ENCODE results near the gene OSBP2. TPM values are rescaled to one million over a fixed set of nuclear protein-coding genes. Genes with fewer than 3 reads are reported as not detected.

The OSBP2 gene
- total RNA-seq, 1 donor from 2014 or later: 2.4 TPM

DNA sequence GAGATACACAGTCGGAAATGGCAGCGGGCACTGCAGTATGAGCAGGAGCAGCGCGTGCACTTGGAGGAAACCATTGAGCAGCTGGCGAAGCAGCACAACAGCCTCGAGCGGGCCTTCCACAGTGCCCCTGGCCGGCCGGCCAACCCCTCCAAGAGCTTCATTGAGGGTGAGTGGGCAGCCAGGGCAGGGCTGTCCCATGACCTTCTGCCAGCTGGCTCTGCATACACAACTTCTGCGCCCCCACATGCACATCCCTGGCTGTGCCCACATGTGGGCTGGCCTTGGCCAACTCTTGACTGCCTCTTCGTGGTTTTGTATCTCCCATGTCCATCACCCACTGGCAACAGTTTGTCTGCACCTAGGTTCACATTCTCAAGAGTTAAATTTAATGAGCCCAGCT, 192.8 kb downstream of the OSBP2 start:
- DNase-seq (ENCODE audit: low spot score): no peak
- H3K27ac Mint-ChIP-seq (ENCODE audit: unreplicated experiment): no peak overlapping the region
- peaks cover 3% of the 10 kb centered on the region for H3K36me3 Mint-ChIP-seq (ENCODE audit: low read depth)
- no peaks in the 10 kb centered on the region for H3K4me1 Mint-ChIP-seq (ENCODE audit: low read depth)
- H3K27me3 Mint-ChIP-seq (ENCODE audit: low read depth): no peaks in the 10 kb centered on the region
- TF ChIP-seq, protein P1, sequence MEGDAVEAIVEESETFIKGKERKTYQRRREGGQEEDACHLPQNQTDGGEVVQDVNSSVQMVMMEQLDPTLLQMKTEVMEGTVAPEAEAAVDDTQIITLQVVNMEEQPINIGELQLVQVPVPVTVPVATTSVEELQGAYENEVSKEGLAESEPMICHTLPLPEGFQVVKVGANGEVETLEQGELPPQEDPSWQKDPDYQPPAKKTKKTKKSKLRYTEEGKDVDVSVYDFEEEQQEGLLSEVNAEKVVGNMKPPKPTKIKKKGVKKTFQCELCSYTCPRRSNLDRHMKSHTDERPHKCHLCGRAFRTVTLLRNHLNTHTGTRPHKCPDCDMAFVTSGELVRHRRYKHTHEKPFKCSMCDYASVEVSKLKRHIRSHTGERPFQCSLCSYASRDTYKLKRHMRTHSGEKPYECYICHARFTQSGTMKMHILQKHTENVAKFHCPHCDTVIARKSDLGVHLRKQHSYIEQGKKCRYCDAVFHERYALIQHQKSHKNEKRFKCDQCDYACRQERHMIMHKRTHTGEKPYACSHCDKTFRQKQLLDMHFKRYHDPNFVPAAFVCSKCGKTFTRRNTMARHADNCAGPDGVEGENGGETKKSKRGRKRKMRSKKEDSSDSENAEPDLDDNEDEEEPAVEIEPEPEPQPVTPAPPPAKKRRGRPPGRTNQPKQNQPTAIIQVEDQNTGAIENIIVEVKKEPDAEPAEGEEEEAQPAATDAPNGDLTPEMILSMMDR (IDR thresholded peaks at IDR 0.05): no peak
- no peak overlapping the region for H3K4me3 Mint-ChIP-seq (ENCODE audit: unreplicated experiment)
- no peaks in the 10 kb centered on the region for H3K9me3 Mint-ChIP-seq (ENCODE audit: low read depth)

DNA sequence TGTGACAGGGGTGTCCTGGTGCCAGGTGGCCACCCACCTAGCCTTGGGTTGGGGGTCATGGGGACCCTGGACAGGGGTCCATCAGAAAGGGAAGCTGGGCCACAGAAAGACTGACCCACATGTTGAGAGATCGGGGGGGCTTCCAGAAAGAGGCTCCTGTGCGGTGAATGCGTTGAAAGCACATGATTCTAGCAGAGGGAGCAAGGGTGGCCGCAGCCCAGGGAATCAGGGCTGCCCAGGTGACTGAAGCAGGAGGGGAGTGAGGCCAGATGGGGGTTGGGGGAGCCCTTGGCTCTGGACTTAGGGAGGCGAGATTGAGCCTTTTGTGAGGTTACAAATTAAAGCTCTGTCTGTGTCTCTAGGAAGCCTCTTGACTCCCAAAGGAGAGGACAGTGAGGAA, 193.2 kb downstream of the OSBP2 start:
- TF ChIP-seq, protein P1 (IDR thresholded peaks at IDR 0.05): no peak
- Mint-ChIP-seq H3K4me3 (ENCODE audit: unreplicated experiment) (no peak overlapping the region), H3K4me1 (ENCODE audit: low read depth) (no peaks in the 10 kb centered on the region), H3K27ac (ENCODE audit: unreplicated experiment) (no peak overlapping the region), H3K9me3 (ENCODE audit: low read depth) (no peaks in the 10 kb centered on the region), H3K27me3 (ENCODE audit: low read depth) (no peaks in the 10 kb centered on the region), H3K36me3 (ENCODE audit: low read depth) (peaks cover 3% of the 10 kb centered on the region)
- no peak for DNase-seq (ENCODE audit: low spot score)

DNA sequence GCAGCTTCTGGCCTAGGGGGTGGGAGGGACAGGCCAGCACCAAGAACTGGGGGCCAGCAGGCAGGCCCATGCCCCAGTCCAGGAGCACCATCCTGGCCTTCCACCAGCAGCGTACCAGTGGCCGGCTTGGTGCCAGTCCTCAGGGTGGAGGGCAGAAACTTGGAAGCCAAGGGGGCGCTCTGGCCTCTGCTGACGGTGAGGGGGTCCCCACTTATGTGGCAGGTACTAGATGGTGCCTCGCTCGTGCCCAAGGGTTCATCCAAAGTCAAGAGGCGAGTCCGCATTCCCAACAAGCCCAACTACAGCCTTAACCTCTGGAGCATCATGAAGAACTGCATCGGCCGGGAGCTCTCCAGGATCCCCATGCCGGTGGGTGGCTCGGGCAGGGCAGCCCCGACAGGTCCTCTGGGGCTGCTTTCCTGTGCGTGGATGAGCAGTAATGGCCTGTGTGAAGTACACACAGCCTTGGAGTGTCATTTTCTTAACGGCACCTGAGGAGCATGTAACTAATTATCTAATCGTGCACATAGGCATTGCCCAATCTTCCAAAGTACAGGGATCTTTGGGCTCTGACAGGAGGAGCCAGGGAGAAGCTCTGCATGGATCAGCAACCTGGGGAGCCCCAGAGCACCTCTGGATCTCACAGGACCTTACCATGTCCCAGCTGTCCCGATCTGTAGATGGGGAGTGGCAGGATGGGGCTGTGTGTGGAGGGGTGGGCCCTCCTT, 194.8 kb downstream of the OSBP2 start:
- no peaks in the 10 kb centered on the region for H3K4me1 Mint-ChIP-seq (ENCODE audit: low read depth)
- DNase-seq (ENCODE audit: low spot score): no peak
- H3K4me3 Mint-ChIP-seq (ENCODE audit: unreplicated experiment): no peak overlapping the region
- TF ChIP-seq, protein P1 (IDR thresholded peaks at IDR 0.05): no peak
- peaks cover 3% of the 10 kb centered on the region for H3K36me3 Mint-ChIP-seq (ENCODE audit: low read depth)
- H3K27me3 Mint-ChIP-seq (ENCODE audit: low read depth): no peaks in the 10 kb centered on the region
- H3K9me3 Mint-ChIP-seq (ENCODE audit: low read depth): no peaks in the 10 kb centered on the region
- no peak overlapping the region for H3K27ac Mint-ChIP-seq (ENCODE audit: unreplicated experiment)

DNA sequence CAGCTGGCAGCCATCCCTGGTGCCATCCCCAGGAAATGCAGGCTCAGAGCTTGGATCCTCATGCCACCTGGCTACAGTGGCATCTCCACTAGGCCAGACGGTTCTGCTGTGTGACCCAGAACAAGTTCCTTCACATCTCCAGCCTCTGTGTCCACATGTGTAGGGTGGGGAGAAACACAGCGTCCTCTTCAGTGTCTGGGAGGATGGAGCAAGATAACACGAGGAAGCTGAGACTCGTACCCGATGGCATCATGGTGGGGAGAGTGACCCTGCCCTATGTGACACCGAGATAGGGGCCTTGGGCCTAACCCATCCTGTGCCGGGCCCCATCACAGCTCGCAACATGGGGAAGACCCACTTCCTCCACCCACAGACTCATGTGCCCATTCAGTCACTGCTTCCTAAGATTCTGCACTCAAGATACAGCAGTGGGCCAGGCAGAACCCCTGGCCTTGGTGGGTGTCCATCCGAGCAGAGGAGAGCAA, 195.4 kb downstream of the OSBP2 start:
- Mint-ChIP-seq H3K9me3 (ENCODE audit: low read depth) (no peaks in the 10 kb centered on the region), H3K4me3 (ENCODE audit: unreplicated experiment) (no peak overlapping the region), H3K36me3 (ENCODE audit: low read depth) (peaks cover 5% of the 10 kb centered on the region), H3K4me1 (ENCODE audit: low read depth) (no peaks in the 10 kb centered on the region), H3K27ac (ENCODE audit: unreplicated experiment) (no peak overlapping the region), H3K27me3 (ENCODE audit: low read depth) (no peaks in the 10 kb centered on the region)
- DNase-seq (ENCODE audit: low spot score): no peak
- TF ChIP-seq, protein P1 (IDR thresholded peaks at IDR 0.05): no peak

DNA sequence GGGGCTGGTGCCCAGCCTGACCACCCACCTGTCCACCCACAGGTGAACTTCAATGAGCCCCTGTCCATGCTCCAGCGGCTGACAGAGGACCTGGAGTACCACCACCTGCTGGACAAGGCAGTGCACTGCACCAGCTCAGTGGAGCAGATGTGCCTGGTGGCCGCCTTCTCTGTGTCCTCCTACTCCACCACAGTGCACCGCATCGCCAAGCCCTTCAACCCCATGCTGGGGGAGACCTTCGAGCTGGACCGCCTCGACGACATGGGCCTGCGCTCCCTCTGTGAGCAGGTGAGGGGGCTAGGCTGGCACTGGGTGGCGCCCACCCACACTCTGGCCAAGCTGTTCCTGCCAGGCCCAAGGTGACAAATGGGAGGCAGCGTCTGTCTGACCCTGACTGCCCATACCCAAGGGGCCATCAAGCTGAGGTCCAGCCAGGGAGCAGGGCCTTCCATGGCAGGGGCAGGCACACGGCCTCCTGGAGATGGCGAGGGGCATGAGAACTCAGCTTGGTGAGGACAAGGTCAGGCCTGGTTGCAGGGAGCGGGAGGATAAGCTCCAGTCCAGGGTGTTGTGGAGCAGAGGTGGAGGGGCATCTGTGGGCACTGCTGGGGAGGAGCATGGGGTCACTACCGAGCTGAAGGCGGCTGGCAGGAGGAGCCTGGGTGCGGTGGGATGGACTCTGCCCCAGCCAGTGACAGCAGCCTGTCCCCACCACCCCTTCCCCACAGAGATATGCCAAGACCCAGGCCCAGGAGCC, 196.2 kb downstream of the OSBP2 start:
- no peak for DNase-seq (ENCODE audit: low spot score)
- Mint-ChIP-seq H3K27ac (ENCODE audit: unreplicated experiment) (no peak overlapping the region), H3K27me3 (ENCODE audit: low read depth) (no peaks in the 10 kb centered on the region), H3K4me3 (ENCODE audit: unreplicated experiment) (no peak overlapping the region), H3K9me3 (ENCODE audit: low read depth) (no peaks in the 10 kb centered on the region), H3K36me3 (ENCODE audit: low read depth) (peaks cover 5% of the 10 kb centered on the region), H3K4me1 (ENCODE audit: low read depth) (no peaks in the 10 kb centered on the region)
- TF ChIP-seq, protein P1 (IDR thresholded peaks at IDR 0.05): peak; percentile 80
